Skeletal muscle tissue (tissue), 4 donors: ENCODE measurements around the gene APC. TPM values are rescaled to one million over a fixed set of nuclear protein-coding genes. Genes with fewer than 3 reads are reported as not detected.
"Not testable (repeated sequence)": the region's sequence is repeated elsewhere in the genome, so short reads cannot be mapped to it uniquely, and the experiment has no call there.

Experiments used
- H3K27ac ChIP-seq: one replicate; pipeline ENCODE4 v1.7.0; 2013; ENCODE audit warnings: mild to moderate bottlenecking, low read depth, low read length, inconsistent platforms
- H3K27me3 ChIP-seq, 3 donors: one replicate each; pipeline ENCODE4 v1.7.0; 2013; ENCODE audit warnings: low read length in 3 of 3; ENCODE audit not compliant: control insufficient read depth in 3 of 3, insufficient read depth in 3 of 3
- H3K36me3 ChIP-seq, 3 donors: one replicate each; pipeline ENCODE4 v1.7.0; 2013; ENCODE audit warnings: low read length in 3 of 3; ENCODE audit not compliant: control insufficient read depth in 3 of 3, insufficient read depth in 3 of 3
- H3K4me1 ChIP-seq, 3 donors: one replicate each; pipeline ENCODE4 v1.7.0; 2013; ENCODE audit warnings: low read length in 3 of 3, mild to moderate bottlenecking in 3 of 3; ENCODE audit not compliant: control insufficient read depth in 3 of 3, insufficient read depth in 3 of 3
- H3K4me3 ChIP-seq, 3 donors: one replicate each; pipeline ENCODE4 v1.7.0; 2013; ENCODE audit warnings: low read length in 3 of 3
- H3K9ac ChIP-seq, 3 donors: one replicate each; pipeline ENCODE4 v1.7.0; 2013; ENCODE audit warnings: low read length in 3 of 3, mild to moderate bottlenecking in 3 of 3, moderate library complexity in 2 of 3, low read depth in 1 of 3
- H3K9me3 ChIP-seq, 3 donors: one replicate each; pipeline ENCODE4 v1.7.0; 2013; ENCODE audit warnings: low read length in 3 of 3; ENCODE audit not compliant: control insufficient read depth in 3 of 3
- total RNA-seq: library from RNA; depleted of rRNA; stranded (reverse); fragments of >200 nt; gene quantifications from one replicate; pipeline ENCODE4 v1.2.3, GENCODE V29; 2014
- donor health status: Osteomylitis.

The APC gene
- total RNA-seq, 1 donor from 2014 or later: 41.8 TPM

- Histone ChIP-seq H3K4me3 (no peak overlapping the region), H3K9ac (no peak overlapping the region), H3K9me3 (no peaks in the 10 kb centered on the region), H3K27me3 (no peaks in the 10 kb centered on the region), H3K36me3 (peaks cover 8 to 34% (median 16%) of the 10 kb centered on the region in 3 donors), H3K27ac (no peak overlapping the region), H3K4me1 (no peaks in the 10 kb centered on the region)
Measured at GRCh38 chr5:112830378-112830777, 92.7 kb downstream of the APC start.

GRCh38 chr5:112833971-112834370, 96.3 kb downstream of the APC start:
- H3K36me3 ChIP-seq: peaks cover 4 to 31% (median 15%) of the 10 kb centered on the region in 3 donors
- H3K4me1 ChIP-seq: no peaks in the 10 kb centered on the region
- no peaks in the 10 kb centered on the region for H3K27me3 ChIP-seq
- H3K9ac ChIP-seq: no peak overlapping the region
- no peak overlapping the region for H3K4me3 ChIP-seq
- no peaks in the 10 kb centered on the region for H3K9me3 ChIP-seq
- no peak overlapping the region for H3K27ac ChIP-seq

- no peaks in the 10 kb centered on the region for H3K27me3 ChIP-seq
- no peak overlapping the region for H3K4me3 ChIP-seq
- H3K36me3 ChIP-seq: peaks cover 3 to 10% (median 7%) of the 10 kb centered on the region in 3 donors
- no peak overlapping the region for H3K9ac ChIP-seq
- H3K4me1 ChIP-seq: no peaks in the 10 kb centered on the region
- H3K27ac ChIP-seq: no peak overlapping the region
- no peaks in the 10 kb centered on the region for H3K9me3 ChIP-seq
Measured at GRCh38 chr5:112844489-112844888, 106.8 kb downstream of the APC start.

GRCh38 chr5:112846556-112846955, 108.9 kb downstream of the APC start:
- Histone ChIP-seq H3K27me3 (no peaks in the 10 kb centered on the region), H3K36me3 (no peaks in the 10 kb centered on the region), H3K27ac (no peak overlapping the region), H3K4me1 (no peaks in the 10 kb centered on the region), H3K4me3 (no peak overlapping the region), H3K9ac (no peak overlapping the region), H3K9me3 (no peaks in the 10 kb centered on the region)

- Histone ChIP-seq H3K4me3 (no peak overlapping the region), H3K27ac (no peak overlapping the region), H3K36me3 (no peaks in the 10 kb centered on the region), H3K9ac (no peak overlapping the region), H3K4me1 (no peaks in the 10 kb centered on the region), H3K27me3 (no peaks in the 10 kb centered on the region), H3K9me3 (no peaks in the 10 kb centered on the region)
Measured at GRCh38 chr5:112847306-112847705, 109.6 kb downstream of the APC start.

- no peak overlapping the region for H3K4me3 ChIP-seq
- H3K27ac ChIP-seq: no peak overlapping the region
- H3K36me3 ChIP-seq: no peaks in the 10 kb centered on the region
- no peaks in the 10 kb centered on the region for H3K9me3 ChIP-seq
- H3K4me1 ChIP-seq: no peaks in the 10 kb centered on the region
- H3K27me3 ChIP-seq: peaks cover 0 to under 1% (median 0%) of the 10 kb centered on the region in 3 donors
- H3K9ac ChIP-seq: no peak overlapping the region
Measured at GRCh38 chr5:112848116-112848811, 110.6 kb downstream of the APC start.

GRCh38 chr5:112849912-112850311, 112.2 kb downstream of the APC start:
- Histone ChIP-seq H3K9ac (no peak overlapping the region), H3K27ac (no peak overlapping the region), H3K27me3 (peaks cover 0 to 5% (median 0%) of the 10 kb centered on the region in 3 donors), H3K4me1 (no peaks in the 10 kb centered on the region), H3K9me3 (no peaks in the 10 kb centered on the region), H3K4me3 (no peak overlapping the region), H3K36me3 (no peaks in the 10 kb centered on the region)

GRCh38 chr5:112854651-112855050, 117.0 kb downstream of the APC start:
- H3K27ac ChIP-seq: no peak overlapping the region
- no peaks in the 10 kb centered on the region for H3K36me3 ChIP-seq
- peaks cover 0 to 6% (median 5%) of the 10 kb centered on the region in 3 donors for H3K27me3 ChIP-seq
- H3K9ac ChIP-seq: no peak overlapping the region
- H3K4me1 ChIP-seq: no peaks in the 10 kb centered on the region
- H3K4me3 ChIP-seq: no peak overlapping the region
- no peaks in the 10 kb centered on the region for H3K9me3 ChIP-seq

GRCh38 chr5:112857866-112858265, 120.2 kb downstream of the APC start:
- peaks cover 0 to 6% (median 5%) of the 10 kb centered on the region in 3 donors for H3K27me3 ChIP-seq
- peaks cover 10 to 17% (median 12%) of the 10 kb centered on the region in 3 donors for H3K4me1 ChIP-seq
- no peaks in the 10 kb centered on the region for H3K9me3 ChIP-seq
- no peak overlapping the region for H3K4me3 ChIP-seq
- H3K36me3 ChIP-seq: no peaks in the 10 kb centered on the region
- H3K9ac ChIP-seq: no peak overlapping the region
- no peak overlapping the region for H3K27ac ChIP-seq

GRCh38 chr5:112860571-112860928, 122.9 kb downstream of the APC start:
- Histone ChIP-seq H3K4me3 (peak overlapping the region; percentile 88 to 96 (median 94)), H3K4me1 (peaks cover 10 to 22% (median 19%) of the 10 kb centered on the region in 3 donors), H3K9ac (peak overlapping the region; percentile 60 to 95 (median 84)), H3K27ac (peak overlapping the region; percentile 72)
- not testable (repeated sequence) for H3K27me3 ChIP-seq, H3K9me3 ChIP-seq, H3K36me3 ChIP-seq
